Small intestine (tissue), 7 donors: ENCODE results near the gene IGSF21. TPM values are rescaled to one million over a fixed set of nuclear protein-coding genes. Genes with fewer than 3 reads are reported as not detected.
"Not testable (repeated sequence)": the region's sequence is repeated elsewhere in the genome, so short reads cannot be mapped to it uniquely, and the experiment has no call there.

Experiments used
- DNase-seq, 2 donors: peaks; one replicate each; pipeline versions ENCODE4 v3.0.0 to v3.0.0-alpha.2; 2013
- FAIRE-seq: peaks from 2 replicates; lab custom pipeline; 2012; peaks lifted over from hg19 to GRCh38; lab: Jason Lieb, UNC
- H3K27ac ChIP-seq, 3 donors: one replicate each; pipeline ENCODE4 v1.5.1; 2013; ENCODE audit warnings: low read length in 2 of 3, mild to moderate bottlenecking in 2 of 3, control low read depth in 1 of 3, inconsistent platforms in 1 of 3, low read depth in 1 of 3, moderate library complexity in 1 of 3
- H3K27me3 ChIP-seq, 3 donors: one replicate each; pipeline ENCODE4 v1.6.1; 2013; ENCODE audit warnings: low read length in 3 of 3, inconsistent platforms in 1 of 3; ENCODE audit not compliant: control insufficient read depth in 3 of 3, insufficient read depth in 3 of 3
- H3K36me3 ChIP-seq, 3 donors: one replicate each; pipeline ENCODE4 v1.6.1; 2013; ENCODE audit warnings: low read length in 3 of 3, inconsistent platforms in 1 of 3, low read depth in 1 of 3, mild to moderate bottlenecking in 1 of 3, moderate library complexity in 1 of 3; ENCODE audit not compliant: control insufficient read depth in 3 of 3, insufficient read depth in 2 of 3
- H3K4me1 ChIP-seq, 3 donors: one replicate each; pipeline ENCODE4 v1.6.1; 2013; ENCODE audit warnings: low read length in 2 of 3, inconsistent platforms in 1 of 3, low read depth in 1 of 3, mild to moderate bottlenecking in 1 of 3, moderate library complexity in 1 of 3; ENCODE audit not compliant: control insufficient read depth in 3 of 3, insufficient read depth in 2 of 3
- H3K4me3 ChIP-seq, 3 donors: one replicate each; pipeline ENCODE4 v1.5.1; 2013; ENCODE audit warnings: low read length in 3 of 3, control low read depth in 1 of 3, inconsistent platforms in 1 of 3, low read depth in 1 of 3, mild to moderate bottlenecking in 1 of 3, moderate library complexity in 1 of 3
- H3K9me3 ChIP-seq, 2 donors: one replicate each; pipeline ENCODE4 v1.6.1; 2013; ENCODE audit warnings: low read depth in 1 of 2, low read length in 1 of 2; ENCODE audit not compliant: control insufficient read depth in 2 of 2, insufficient read depth in 1 of 2
- WGBS, 3 donors: extraction: QIAGEN DNeasy Blood & Tissue Kit; methylation state at CpG; one replicate each; pipeline ENCODE4 v1.1.7; 2013; 5-methylcytosine and 5-hydroxymethylcytosine counted together
- polyA plus RNA-seq, 4 donors: library from polyadenylated mRNA; stranded (reverse) in 3 of 4; unstranded in 1 of 4; fragments of 200-250 nt in 3 of 4; fragments of 120-200 nt in 1 of 4; gene quantifications; one replicate each; pipeline versions ENCODE4 v1.2.1 to v1.2.3, GENCODE V29; 2013
- donor health status: healthy with polysubstance abuse.
- donor health status: control.
- donor health status: control.
- donor health status: Bipolar disorder and iron deficiency.
- donor health status: healthy.

Gene IGSF21
- polyA plus RNA-seq, 4 donors = 0.18 to 0.38 TPM; not detected in 2

DNA sequence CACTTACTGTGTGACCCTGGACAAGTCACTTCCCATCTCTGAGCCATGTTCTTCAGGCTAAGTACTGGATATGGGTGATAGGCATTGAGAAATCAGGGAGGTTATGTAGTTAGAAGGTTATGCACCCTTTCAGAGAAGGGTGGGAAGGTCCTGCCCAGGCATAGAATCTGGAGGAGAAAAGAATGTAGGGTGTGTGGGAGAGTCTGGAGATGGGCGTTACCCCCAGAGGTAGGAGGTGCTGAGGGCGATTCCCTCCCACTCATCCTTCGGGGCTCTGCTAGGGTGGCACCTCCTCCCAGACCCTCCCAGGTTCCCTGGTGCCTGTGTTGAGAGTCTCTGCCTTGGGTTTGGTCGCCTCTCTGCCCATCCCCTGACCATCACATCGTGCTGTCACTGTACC is 51.1 kb downstream of the IGSF21 start:
- Histone ChIP-seq H3K36me3 (no peaks in the 10 kb centered on the region), H3K4me3 (no peak overlapping the region), H3K9me3 (no peaks in the 10 kb centered on the region), H3K4me1 (no peaks in the 10 kb centered on the region), H3K27me3 (no peaks in the 10 kb centered on the region), H3K27ac (no peak overlapping the region)
- DNase-seq (no peak), FAIRE-seq (no peak)
- 38 to 77% (median 63%) methylated on average over 4 to 5 of the region's 5 CpGs for WGBS, 3 donors

DNA sequence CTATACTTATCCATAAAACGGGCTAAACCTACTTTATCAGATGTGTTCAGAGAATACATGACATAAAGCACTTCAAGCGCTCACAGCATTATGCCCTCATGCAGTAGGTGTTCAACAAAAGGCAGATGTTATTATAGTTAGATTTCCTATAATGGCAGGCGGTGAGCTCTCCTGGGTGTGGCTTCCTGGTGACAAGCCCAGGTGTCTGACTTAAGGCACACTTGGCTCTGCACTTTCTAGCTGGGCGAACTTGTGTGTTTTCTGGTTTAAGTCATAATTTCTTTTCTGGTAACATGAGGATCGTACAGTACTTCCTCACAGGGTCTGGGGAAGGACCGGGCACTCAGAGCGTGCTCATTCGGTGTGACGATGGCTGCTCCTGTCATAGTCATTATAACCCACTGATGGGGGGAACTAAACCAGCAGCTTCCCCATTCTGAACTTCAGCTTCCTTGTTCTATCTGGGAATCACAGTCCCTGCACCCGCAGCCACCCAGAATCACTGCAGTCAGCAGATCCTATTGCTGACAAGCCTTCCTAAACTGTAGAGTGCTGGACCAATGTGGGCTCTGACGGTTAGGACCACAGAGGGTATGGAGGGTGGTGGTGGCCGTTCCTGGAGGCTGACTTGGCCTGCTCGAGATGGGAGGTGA is 52.8 kb downstream of the IGSF21 start:
- DNase-seq = peak in 1 of 2 donors; percentile 4
- 64 to 66% (median 66%) methylated on average over 13 of the region's 13 CpGs for WGBS, 3 donors
- no peak overlapping the region for H3K4me3 ChIP-seq

DNA sequence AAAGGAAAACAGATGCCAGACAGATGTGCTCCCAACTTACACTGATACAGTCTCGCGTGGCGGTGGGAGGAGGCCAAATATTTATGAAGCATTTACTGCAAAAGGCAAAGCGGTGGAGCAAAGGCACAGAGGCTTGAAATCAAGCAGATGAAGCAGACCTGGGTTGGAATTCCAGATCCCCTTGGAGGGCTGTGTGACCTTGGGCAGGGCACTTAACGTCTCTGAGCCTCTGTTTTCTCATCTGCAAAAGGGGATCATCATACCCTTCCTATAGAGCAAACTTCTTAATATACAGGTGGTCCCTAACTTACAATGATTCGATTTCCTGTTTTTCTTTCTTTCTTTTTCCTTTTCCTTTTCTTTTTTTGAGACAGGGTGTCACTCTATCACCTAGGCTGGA is 54.1 kb downstream of the IGSF21 start:
- 41 to 61% (median 45%) methylated on average over 6 of the region's 6 CpGs for WGBS, 3 donors
- no peaks in the 10 kb centered on the region for H3K9me3 ChIP-seq
- no peak for DNase-seq
- H3K36me3 ChIP-seq = no peaks in the 10 kb centered on the region
- no peak overlapping the region for H3K27ac ChIP-seq
- no peaks in the 10 kb centered on the region for H3K4me1 ChIP-seq
- no peaks in the 10 kb centered on the region for H3K27me3 ChIP-seq
- no peak for FAIRE-seq
- no peak overlapping the region for H3K4me3 ChIP-seq

More for the DNA sequence above, 52.8 kb downstream of the IGSF21 start:
- no peak for FAIRE-seq
- Histone ChIP-seq H3K27me3 (no peaks in the 10 kb centered on the region), H3K36me3 (no peaks in the 10 kb centered on the region), H3K27ac (peak overlapping the region in 1 of 3 donors; percentile 53), H3K9me3 (no peaks in the 10 kb centered on the region), H3K4me1 (no peaks in the 10 kb centered on the region)

DNA sequence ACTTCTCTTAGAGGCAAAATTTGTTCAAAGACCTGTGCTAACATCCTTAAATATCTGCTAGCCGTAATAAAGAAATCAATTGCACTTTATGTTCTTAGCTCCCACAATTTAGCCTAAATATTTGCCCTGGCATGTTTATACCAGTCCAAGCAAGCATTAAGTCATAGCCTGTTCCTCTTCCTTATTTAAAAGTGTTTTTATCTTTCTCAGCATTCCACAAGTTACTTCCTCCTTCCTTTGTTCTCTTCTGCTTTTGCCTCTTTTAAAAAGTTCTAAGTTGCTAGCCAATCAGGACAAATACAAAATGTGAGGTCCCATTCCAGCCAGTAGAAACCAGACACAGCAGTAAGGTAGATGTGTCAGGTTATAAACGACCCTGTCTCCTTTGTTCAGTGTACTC is 58.0 kb downstream of the IGSF21 start:
- FAIRE-seq, H3K27ac ChIP-seq: not testable (repeated sequence)
- 13 to 24% (median 22%) methylated on average over 2 of the region's 2 CpGs for WGBS, 3 donors

DNA sequence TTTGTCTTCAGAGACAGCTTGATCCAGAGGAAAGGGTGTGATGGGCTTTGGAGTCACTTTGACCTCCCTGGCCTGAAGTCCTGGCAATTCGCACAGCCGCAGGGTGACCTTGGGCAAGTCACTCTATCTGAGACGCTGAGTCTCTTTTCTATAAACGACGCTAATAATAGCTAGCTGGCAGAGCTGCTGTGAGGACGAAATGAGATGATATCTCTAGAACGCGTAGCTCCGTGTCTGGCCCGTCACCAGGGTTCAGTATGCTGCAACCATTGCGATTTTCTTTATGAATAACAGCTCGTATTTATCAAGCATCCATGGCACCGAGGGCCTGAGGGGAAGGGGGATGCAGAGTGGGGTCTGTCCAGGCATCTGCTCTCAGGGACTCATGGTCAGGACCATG is 58.7 kb downstream of the IGSF21 start:
- H3K4me1 ChIP-seq = no peaks in the 10 kb centered on the region
- no peak overlapping the region for H3K4me3 ChIP-seq
- FAIRE-seq (no peak), DNase-seq (no peak)
- H3K27ac ChIP-seq = no peak overlapping the region
- 71 to 73% (median 72%) methylated on average over 13 of the region's 13 CpGs for WGBS, 3 donors
- no peaks in the 10 kb centered on the region for H3K36me3 ChIP-seq
- H3K9me3 ChIP-seq = no peaks in the 10 kb centered on the region
- no peaks in the 10 kb centered on the region for H3K27me3 ChIP-seq

More for the DNA sequence above, 58.0 kb downstream of the IGSF21 start:
- not testable (repeated sequence) for H3K27me3 ChIP-seq, H3K4me1 ChIP-seq, DNase-seq, H3K4me3 ChIP-seq, H3K36me3 ChIP-seq, H3K9me3 ChIP-seq

DNA sequence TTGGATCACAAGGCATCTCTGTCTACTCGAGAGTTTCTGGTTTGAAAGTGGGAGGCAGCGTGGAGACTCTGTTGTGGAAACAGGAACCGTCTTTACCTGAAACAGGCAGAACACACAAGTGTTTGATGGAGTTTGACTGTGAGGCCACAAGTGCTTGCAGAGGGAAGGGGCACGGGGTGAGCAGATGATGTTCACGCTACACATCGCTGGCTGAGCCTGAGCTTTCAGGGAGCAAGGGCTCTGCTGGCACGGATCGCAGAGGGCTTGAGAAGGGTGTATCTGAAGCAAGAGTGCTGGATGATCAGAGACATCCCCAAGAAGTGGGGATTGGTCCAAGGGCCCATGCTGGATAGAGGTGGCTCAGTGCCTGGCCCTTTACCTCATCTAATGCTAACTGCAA is 59.3 kb downstream of the IGSF21 start:
- WGBS, 3 donors = 74 to 80% (median 80%) methylated on average over 8 of the region's 8 CpGs
- Histone ChIP-seq H3K27ac (no peak overlapping the region), H3K4me3 (no peak overlapping the region), H3K36me3 (no peaks in the 10 kb centered on the region), H3K4me1 (no peaks in the 10 kb centered on the region), H3K9me3 (no peaks in the 10 kb centered on the region), H3K27me3 (no peaks in the 10 kb centered on the region)
- DNase-seq (no peak), FAIRE-seq (no peak)

DNA sequence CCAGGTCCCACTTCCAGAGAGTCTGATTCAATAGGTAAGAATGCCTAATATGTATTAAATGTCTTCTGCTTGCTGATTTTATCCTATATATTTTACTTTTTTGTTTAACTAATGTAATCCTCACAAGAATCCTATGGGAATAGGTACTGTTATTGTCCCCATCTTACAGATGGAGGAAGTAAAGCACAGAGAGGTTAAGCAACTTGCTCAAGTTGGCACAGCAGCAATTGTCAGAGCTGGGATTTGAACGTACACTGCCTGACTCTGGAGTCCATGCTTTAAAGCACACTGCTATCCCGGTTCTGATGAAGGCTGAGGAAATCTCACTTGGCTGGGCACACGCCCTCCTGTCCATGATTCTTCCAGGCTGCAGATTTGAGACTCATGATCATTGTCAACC is 62.8 kb downstream of the IGSF21 start:
- WGBS, 3 donors = 66 to 82% (median 79%) methylated on average over 3 of the region's 3 CpGs
- no peaks in the 10 kb centered on the region for H3K9me3 ChIP-seq

DNA sequence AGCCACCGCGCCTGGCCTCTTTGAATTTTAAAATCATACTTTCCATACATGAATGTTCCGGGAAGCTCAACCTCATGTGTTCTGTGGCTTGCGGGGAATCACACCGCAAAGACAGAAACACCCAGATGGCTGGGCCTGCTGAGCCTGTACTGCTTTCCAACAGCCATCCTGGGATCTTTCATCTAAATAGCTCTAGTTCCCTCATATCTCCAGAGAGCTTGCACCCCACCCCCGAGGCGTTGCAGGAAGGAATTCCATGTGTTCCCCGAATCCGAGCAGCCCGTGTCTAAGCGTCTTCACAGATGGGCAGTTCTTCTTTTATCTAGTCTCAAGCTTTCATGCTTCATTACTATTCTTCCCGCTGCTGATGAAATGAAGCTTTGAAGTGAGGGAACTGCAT is 66.4 kb downstream of the IGSF21 start:
- Histone ChIP-seq H3K4me3 (no peak overlapping the region), H3K4me1 (no peaks in the 10 kb centered on the region), H3K27ac (no peak overlapping the region), H3K36me3 (no peaks in the 10 kb centered on the region), H3K9me3 (no peaks in the 10 kb centered on the region), H3K27me3 (peaks cover 0 to 8% (median 5%) of the 10 kb centered on the region in 3 donors)
- WGBS, 3 donors = 79 to 85% (median 85%) methylated on average over 12 of the region's 12 CpGs
- FAIRE-seq = no peak
- no peak for DNase-seq

More for the DNA sequence above, 62.8 kb downstream of the IGSF21 start:
- Histone ChIP-seq H3K36me3 (no peaks in the 10 kb centered on the region), H3K4me1 (no peaks in the 10 kb centered on the region), H3K27ac (no peak overlapping the region), H3K4me3 (no peak overlapping the region), H3K27me3 (no peaks in the 10 kb centered on the region)
- FAIRE-seq (no peak), DNase-seq (no peak)

DNA sequence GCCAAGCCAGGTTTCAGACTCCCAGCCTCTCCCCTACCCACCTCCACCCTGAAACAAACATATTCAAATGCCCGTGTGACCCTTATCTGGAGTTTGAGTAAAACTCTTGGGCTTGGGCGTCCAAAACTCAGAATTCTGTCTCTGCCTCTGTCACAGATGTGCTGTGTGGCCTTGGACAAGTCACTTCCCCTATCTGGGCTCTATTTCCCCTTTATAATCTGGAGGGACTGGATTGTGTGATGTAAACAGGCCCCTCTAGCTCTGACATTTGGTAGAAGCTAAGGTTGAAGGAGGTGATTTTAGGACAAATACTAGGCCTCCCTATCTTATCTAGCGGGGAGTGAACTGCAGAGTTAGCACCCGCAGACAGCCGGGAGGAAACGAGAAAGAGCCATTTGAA is 67.5 kb downstream of the IGSF21 start:
- DNase-seq (no peak), FAIRE-seq (no peak)
- no peaks in the 10 kb centered on the region for H3K9me3 ChIP-seq
- no peaks in the 10 kb centered on the region for H3K4me1 ChIP-seq
- H3K4me3 ChIP-seq = no peak overlapping the region
- peaks cover 0 to 8% (median 7%) of the 10 kb centered on the region in 3 donors for H3K27me3 ChIP-seq
- H3K27ac ChIP-seq = no peak overlapping the region
- WGBS, 3 donors = 20 to 56% (median 20%) methylated on average over 6 of the region's 6 CpGs
- no peaks in the 10 kb centered on the region for H3K36me3 ChIP-seq
